Hindlimb muscle (tissue), 1 donor: ENCODE measurements around the gene GPRC5D. TPM values are rescaled to one million over a fixed set of nuclear protein-coding genes. Genes with fewer than 3 reads are reported as not detected.

Experiments
- DNase-seq: peaks from one replicate; pipeline ENCODE4 v3.0.0-alpha.2; 2013
- polyA plus RNA-seq: library from polyadenylated mRNA; unstranded; fragments of 120-200 nt; gene quantifications from one replicate; pipeline ENCODE4 v1.2.1, GENCODE V29; 2013; ENCODE audit not compliant: insufficient read length

Gene GPRC5D
- polyA plus RNA-seq, 1 donor, result not detected

DNA sequence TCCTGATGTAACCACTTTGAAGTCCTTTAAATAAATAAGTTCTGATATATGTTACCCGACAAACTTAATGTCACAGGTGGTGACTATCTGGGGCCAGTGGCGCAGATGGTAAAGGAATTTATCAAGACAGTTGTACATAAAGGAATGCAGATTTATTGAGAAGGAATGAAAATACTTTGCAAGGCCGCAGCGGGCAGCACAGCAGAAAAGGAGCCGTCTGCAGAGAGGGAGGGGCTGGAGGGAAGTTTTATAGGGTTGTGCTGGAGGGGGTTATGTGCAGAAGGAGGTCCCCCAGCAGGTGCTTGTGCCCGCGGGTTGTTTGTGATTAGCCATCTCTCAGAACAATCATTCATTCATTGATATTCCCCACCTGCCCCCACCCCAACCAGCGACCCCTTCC, 17.4 kb downstream of the GPRC5D start:
- no peak for DNase-seq

DNA sequence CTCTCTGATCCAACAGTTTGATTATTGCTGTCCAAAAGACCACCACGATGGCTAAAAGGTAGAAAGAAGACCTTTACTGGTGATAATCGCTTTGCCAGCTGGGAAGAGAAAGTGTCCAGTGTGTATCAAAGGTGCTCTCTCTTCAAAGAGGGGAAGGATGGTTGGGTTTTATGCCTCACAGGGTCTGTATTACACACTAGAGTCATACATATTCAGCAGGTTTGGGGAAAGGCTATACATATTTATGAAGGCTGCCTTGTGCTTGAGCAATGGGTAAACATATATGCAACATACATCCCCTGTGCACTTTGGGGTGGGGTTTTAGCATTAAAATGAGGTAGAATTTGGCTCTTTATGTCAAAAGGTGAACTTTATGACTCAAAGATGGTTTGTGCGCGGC, 18.2 kb downstream of the GPRC5D start:
- no peak for DNase-seq

DNA sequence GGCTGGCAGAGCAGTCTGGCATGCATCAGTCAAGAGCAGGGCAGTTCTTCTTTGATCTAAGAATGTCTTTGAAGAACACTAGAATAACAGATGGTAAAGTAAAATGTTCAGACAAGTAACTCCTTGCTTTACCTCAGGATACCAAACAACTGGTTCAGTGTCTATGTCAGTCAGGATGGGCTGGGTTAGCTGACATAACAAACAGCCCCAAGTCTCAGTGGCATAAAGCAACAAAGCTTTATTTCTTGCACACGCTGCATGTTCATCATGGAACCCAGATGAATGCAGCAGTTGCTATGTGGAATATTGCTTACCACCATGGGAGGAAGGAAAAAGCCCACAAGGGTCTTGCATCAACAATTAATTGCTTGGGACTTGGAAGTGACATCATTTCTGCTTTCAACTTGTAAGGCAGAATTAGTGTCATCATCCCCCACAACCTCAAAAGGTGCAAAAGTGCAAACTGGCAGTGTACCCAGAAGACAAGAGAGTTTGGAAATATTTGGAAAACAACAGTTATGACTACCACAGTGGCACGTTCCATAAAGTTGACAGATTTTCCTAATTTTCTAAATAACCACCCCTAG, 21.2 kb downstream of the GPRC5D start:
- DNase-seq, result no peak

DNA sequence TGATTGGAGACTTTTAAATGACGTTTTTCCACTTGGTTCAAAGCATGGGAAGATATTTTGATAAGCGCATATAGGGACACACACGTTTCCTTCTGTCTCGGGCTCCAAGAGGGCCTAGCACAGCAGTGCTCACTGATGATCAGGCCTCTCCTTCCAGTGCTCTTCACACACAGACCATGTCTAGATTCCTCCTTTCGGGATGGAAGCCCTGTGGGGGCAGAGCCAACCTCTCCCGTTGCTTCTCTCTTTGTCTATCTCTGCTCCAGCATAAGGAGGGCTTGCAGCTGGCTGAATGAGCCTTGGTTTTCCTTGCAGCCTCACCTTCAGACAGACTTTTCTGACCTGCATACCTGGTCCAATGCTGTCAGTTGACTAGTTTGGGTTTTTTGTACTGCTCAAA, 22.3 kb downstream of the GPRC5D start:
- DNase-seq, result no peak

DNA sequence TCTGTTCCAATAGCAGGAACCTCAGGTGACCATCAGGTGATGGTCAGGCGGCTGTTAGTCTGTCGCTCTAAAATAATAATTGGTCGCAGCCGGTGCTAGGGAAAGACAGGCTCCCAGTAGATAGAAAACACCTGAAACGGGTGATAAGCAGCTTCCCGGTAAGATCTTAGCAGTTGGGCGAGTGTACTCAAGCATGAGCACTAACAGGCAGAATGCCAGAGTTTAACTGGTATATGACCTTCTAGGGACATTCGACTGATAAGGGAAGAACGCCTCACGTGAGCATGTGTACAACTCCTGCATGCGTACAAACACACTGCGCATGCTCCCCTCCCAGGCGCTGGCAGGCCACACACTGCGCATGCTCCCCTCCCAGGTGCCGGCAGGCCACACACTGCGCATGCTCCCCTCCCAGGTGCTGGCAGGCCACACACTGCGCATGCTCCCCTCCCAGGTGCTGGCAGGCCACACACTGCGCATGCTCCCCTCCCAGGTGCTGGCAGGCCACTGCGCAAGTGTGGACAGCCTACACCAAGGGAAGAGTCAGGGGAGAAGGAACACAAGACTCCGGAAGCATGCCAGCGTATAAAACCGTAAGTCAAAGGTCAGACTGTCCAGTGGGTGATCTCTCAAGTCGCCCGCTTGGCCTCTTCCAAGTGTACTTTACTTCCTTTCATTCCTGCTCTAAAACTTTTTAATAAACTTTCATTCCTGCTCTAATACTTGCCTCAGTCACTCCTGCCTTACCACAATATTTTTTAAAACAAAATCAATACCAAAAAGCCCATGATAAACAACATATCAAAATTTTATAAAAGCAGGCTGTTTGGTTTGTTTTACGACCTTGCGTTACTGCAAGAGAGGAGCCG, 24.5 kb downstream of the GPRC5D start:
- no peak for DNase-seq

DNA sequence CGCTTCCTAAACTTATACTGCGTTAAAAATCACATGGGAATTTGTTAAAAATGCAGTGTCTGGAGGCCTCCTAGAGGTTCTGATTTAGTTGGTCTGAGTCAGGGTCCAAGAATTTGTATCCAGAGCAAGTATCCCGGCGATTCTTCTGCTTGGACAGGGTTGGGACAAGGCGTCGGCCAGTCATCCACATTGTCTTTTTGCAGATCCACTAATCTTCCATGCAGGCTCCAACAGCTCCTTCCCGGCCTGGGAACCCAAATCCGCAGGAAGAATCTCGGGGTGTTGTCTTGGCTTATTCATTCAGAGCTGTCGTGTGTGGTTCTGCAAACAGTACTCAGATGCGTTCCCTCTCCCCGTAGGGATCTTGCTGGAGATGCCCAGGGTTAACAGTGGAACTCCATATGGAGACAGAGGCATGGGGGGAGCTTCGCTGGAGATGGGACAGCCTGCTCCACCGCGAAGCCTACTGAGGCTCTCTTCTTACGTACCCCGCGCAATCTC, 25.3 kb downstream of the GPRC5D start:
- no peak for DNase-seq

DNA sequence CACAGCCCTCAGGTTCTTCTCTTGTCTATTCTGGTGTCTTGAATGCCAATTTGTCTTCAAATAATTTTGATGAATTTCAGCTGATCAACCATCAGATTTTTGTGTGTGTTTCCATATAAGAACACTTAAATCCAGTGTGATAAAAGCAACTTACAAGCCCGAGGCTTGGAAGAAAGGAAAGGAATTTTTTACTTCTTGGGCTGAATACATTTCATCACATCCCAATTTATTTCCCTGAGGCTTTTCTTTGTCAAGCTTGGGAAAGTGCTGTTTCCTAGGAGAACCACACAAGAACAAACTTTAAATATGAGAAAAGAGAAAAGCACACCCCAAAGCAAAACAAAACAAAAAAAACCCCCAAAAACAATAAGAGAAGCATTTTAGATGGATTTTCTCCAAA, 26.6 kb downstream of the GPRC5D start:
- DNase-seq, result peak; percentile 52

DNA sequence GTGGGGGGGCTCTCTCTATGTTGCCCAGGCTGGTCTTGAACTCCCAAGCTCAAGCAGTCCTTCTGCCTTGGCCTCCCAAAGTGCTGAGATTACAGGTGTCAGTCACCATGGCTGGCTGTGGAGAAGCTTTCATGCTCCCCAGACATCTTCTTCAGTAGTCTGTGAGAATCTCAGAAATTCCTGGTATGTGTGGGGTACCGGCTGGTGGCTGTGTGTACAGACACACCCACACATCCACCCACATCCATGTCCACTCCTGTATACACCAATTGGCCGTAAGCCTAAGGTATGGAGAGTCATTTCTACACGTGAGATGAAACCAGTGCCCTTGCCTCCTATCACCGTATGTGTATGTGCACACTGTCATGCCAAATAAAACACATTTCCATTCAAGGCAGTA, 27.8 kb downstream of the GPRC5D start:
- DNase-seq, result no peak

DNA sequence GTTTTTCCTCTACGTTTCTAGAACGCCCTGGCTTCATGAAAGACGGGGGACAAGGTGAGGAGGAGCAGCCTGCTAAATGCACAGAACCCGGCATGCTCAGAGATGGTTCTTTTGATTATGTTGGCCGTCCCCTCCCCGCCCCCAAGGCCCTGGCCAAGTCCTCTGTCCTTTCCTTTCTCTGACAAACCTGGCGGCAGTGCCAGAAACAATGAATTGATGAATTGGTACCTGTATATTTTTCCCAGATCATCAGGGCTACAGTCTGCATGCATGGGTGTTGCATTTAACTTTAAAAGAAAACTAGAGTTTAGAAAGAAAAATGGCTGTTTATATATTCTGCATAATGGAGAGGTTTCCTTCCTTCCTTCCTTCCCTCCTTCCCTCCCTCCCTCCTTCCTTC, 29.0 kb downstream of the GPRC5D start:
- no peak for DNase-seq

DNA sequence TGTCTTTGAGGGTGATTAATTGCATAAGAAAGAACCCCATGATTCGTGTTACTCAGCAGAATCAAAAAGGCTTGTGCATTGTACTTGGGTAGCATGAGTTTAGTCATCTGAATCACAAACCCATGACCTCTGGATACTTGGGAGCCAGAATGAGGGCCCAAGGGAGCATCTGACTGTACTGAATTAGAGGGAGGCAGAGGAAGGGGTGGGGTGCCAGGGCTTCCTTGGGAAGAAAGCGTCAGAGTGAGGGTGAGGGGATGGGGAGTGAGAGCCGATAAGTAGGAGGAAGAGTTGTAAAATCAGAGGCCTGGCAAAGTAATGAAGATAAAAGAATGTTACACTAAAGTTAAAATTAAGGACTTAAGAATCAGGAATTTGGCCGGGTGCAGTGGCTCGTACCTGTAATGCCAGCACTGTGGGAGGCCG, 29.8 kb downstream of the GPRC5D start:
- no peak for DNase-seq

DNA sequence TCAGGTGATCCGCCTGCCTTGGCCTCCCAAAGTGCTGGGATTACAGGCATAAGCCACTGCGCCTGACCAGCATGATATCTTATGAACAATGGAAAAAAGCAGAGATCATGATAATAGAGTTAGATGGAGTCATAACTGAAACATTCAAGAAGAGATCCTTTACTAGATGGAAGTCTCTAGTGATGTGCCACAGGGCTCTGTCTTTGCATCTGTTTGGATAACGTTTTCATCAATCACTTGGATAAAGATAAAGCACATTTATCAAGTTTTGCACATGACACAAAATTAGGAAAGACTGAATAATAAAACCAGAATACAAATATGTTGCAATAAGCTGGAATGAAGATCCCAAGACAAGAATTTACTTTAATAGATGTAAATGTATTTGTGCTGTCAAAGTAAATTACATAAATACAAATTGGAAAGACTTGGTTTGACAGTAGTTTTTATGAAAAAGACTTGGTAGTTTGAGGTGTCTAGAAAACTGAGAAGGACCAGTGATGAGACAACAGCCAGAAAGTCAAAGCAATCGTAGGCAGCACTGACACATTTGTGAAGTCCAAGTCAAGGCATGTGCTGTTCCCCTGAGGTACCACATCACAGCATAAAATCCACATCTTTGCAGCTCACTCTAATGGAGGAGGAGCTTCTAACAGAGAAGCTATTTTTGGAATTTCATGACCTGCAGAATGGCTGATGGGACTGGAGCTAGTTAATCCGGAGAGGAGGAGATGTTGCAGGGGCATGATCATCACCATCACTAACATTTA, 32.1 kb downstream of the GPRC5D start:
- no peak for DNase-seq

DNA sequence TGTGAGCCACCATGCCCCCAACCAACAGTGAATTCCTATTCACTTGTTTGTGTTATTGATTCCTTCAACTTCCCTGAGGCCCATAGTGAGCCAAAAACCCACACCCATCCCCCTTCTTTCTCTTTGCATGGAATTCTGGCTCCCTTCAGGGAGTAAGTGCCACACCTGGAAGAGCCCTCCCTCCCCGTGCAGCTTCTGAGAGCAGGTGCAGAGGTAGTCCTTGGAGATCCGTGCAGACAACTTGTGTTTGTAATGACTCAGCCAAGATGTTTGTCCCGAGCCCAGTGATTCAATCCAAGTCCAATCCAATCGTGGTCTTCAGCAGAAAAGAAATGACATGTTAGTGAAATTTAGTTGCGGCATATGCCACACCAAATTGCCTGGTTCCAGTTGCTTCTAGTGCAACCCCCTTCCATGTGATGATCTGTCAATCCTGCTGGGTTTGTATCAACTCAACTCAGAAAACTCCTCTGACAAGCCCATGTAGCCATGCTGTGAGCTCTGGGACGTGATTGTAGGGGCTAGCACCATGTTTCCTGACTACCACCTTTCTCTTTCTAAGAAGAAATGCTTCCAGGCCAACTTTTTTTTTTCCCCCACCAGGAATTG, 33.1 kb downstream of the GPRC5D start:
- DNase-seq, result no peak

DNA sequence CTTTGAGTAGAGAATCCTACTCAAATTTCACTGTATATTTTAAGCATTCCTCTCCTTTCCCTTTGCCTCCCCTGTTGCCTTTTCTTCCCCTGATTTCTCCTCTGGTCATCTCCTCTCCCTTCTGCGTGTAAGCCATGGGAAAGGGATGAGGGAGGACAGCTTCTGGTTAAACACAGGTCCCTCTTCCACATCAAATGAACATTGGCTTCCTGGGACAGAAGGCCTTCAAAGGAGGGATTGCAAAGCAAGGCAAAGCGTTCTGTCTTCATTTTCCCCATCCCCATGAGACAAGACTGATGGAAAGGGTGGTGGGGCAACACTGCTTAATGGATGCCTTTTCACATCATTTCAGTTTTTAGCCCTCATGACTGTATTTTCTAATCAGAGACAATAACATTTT, 34.5 kb downstream of the GPRC5D start:
- no peak for DNase-seq

DNA sequence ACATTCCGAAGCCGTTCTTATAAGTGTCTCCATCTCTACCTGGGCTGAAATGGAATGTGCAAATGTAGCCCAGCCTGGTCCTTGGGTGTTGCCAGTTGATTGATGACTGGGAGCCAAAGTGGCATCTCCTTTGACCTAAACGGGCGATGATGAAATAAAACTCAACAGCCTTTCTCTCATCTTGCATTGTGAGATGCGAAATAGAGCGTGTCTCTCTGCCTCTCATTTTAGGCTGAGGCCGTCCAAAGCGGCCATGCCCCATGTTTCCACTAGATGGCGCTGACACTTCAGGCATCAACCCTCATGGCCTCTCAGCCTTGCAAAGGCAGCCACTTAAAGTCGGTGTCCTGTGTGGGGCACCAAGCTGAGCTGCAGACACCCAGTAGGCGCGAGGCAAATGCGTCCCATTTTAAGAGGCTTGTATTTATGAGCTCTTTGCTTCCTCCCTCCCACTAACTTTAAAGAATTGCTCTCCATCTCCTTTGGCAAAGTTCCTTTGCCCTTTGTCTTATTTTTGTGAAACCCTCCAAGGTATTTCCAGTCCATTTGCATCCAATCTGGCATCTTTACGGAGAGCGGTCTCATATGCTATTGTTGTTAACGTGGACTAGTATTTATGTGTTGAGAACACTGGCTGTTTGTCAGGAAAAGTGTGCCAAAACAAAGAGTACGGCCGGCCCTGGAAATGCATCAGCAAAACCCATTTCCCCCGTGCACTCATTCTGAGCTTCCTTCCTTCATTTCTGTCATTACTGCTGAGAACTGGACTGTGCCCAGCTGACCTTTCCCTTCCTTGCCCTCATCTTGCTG, 35.6 kb downstream of the GPRC5D start:
- peak; percentile 89 for DNase-seq

DNA sequence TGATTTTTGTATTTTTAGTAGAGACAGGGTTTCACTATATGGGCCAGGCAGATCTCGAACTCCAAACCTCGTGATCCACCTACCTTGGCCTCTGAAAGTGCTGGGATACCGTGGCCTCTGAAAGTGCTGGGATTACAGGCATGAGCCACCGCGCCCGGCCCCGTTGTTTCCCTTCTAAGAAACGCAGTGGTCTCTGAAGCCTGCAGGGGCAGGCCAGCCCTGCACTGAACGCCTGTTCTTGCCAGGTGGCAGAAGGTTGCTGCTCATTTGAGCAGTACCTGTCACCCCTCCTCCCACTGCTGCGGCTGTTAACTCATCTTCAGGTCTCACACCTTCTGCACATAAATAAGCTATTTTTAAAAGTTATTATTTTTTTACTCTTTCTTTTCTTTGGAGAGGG, 36.3 kb downstream of the GPRC5D start:
- DNase-seq, result no peak

DNA sequence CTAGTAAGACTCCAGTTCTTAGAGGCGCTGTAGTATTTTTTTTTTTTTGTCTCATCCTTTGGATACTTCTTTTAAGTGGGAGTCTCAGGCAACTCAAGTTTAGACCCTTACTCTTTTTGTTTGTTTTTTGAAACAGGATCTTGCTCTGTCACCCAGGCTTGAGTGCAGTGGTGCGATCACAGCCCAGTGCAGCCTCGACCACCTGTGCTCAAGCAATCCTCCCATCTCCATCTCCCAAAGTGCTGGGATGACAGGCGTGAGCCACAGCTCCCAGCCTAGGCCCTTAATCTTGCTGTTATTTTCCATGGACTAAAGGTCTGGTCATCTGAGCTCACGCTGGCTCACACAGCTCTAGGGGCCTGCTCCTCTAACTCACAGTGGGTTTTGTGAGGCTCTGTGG, 39.3 kb downstream of the GPRC5D start:
- no peak for DNase-seq

DNA sequence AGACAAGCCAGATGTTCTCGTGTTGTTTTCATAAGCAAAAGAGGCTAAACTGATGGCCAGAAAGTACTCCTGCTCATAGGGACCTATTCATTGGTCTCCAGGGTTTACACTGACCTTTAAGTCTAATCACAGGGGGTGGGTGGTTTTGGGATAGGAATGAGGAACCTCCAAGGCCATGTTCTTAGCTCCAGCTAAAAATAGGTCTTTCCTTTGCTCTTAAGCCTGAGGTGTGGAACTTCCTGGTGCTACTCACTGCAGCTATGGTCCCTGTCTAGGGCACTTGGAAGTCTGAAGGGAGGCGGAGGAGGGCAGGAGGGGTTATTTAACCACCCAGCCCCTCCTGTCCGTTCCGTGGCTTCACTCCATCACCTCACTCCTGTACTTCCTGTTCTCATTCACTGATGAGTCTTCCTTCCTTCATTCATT, 42.0 kb downstream of the GPRC5D start:
- DNase-seq, result no peak

DNA sequence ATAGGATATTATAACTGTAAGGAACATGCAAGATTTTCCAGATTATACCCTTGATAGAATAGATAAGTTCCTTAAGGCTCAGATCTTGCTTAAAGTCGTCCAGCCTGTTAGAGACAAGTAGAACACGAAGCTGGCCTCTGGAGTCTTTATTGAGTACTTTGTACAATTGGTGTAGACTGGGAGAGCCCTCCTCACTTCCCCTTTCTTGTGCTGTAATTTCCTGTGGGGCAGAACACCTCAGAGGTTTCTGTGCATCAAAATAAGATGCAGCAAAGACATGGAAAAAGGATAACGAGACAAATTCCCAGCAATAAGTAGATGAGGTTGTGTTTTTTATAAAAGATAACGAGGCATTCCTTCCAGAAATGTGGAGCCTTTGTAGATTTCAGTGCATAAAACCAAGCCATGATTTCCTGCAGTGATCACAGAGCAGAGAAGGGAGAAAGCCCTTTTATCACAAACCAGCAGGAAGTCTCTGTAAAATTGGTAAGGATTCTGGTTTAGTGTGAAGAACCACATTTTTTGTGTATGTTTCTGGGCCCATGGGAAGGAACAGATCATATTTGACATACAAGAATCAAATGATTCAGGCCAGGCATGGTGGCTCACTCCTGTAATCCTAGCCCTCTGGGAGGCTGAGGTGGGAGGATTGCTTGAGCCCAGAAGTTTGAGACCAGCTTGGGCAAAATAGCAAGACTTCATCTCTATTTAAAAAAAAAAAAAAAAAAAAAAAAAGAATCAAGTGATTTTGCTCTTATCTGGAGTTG, 42.6 kb downstream of the GPRC5D start:
- DNase-seq, result no peak

DNA sequence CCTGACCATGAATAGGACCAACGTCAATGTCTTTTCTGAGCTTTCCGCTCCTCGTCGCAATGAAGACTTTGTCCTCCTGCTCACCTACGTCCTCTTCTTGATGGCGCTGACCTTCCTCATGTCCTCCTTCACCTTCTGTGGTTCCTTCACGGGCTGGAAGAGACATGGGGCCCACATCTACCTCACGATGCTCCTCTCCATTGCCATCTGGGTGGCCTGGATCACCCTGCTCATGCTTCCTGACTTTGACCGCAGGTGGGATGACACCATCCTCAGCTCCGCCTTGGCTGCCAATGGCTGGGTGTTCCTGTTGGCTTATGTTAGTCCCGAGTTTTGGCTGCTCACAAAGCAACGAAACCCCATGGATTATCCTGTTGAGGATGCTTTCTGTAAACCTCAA, 43.3 kb downstream of the GPRC5D start:
- no peak for DNase-seq

DNA sequence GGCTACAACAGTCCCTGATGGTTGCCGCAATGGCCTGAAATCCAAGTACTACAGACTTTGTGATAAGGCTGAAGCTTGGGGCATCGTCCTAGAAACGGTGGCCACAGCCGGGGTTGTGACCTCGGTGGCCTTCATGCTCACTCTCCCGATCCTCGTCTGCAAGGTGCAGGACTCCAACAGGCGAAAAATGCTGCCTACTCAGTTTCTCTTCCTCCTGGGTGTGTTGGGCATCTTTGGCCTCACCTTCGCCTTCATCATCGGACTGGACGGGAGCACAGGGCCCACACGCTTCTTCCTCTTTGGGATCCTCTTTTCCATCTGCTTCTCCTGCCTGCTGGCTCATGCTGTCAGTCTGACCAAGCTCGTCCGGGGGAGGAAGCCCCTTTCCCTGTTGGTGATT, 43.7 kb downstream of the GPRC5D start:
- no peak for DNase-seq

DNA sequence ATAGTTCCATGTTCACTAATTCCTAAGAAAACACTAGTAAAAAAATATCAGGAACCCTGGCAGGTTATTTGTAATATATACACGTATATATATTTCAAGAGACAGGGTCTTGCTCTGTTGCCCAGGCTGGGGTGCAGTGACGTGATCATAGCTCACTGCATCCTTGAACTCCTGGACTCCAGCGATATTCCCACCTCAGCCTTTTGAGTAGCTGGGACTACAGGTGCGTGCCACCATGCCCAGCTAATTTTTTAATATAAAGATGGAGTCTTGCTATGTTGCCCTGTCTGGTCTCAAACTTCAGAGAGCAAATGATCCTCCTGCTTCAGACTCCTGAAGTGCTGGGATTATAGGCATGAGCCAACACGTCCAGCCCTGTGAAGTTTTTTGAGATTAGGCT, 44.4 kb downstream of the GPRC5D start:
- DNase-seq, result no peak
